Upper lobe of right lung (tissue), 1 donor: ENCODE data around the gene ETFA. TPM values are rescaled to one million over a fixed set of nuclear protein-coding genes. Genes with fewer than 3 reads are reported as not detected.
A peak's percentile ranks its signal among the peaks of the same experiment; 100 is the strongest.

Experiments
- ATAC-seq: fragments of 200-7000 bp; cut with Tn5 transposase; one replicate; pipeline ENCODE4 v1.9.1; 2020; ENCODE audit warnings: mild to moderate bottlenecking, moderate library complexity
- DNase-seq: peaks from one replicate; pipeline ENCODE4 v3.0.0-alpha.2; 2020
- H3K27ac ChIP-seq: fragments of 200-600 bp; one replicate; pipeline ENCODE4 v1.8.0; 2022
- H3K27me3 ChIP-seq: fragments of 200-600 bp; one replicate; pipeline ENCODE4 v1.8.0; 2022; ENCODE audit warnings: mild to moderate bottlenecking
- H3K36me3 ChIP-seq: fragments of 200-600 bp; one replicate; pipeline ENCODE4 v1.8.0; 2022
- H3K4me1 ChIP-seq: fragments of 200-600 bp; one replicate; pipeline ENCODE4 v1.8.0; 2022
- H3K4me3 ChIP-seq: fragments of 200-600 bp; one replicate; pipeline ENCODE4 v1.8.0; 2022; ENCODE audit warnings: mild to moderate bottlenecking
- H3K9me3 ChIP-seq: fragments of 200-600 bp; one replicate; pipeline ENCODE4 v1.8.0; 2022
- intact Hi-C: fragments of 100-400 bp; cut with DNase I; formaldehyde crosslinking; loops from one replicate; pipeline ENCODE4 v1.11.0; 2022
- total RNA-seq: library from RNA; stranded (reverse); fragmentation: NEBNext Ultra II Directional; extraction: Animal tissue kit (Norgen Biotek cat#: 25700); gene quantifications from one replicate; pipeline ENCODE4 v1.2.1, GENCODE V29; 2021
- TF ChIP-seq, protein P1 (sequence below): fragments of 200-600 bp; IDR thresholded peaks from one replicate; pipeline ENCODE4 v1.8.0; 2022; ENCODE audit warnings: antibody characterized with exemption
- donor health status: DM: no; HTN: yes; CAD: no; lungs with severe emphysema.

Gene ETFA
- total RNA-seq, 1 donor from 2014 or later, result 71.3 TPM

DNA sequence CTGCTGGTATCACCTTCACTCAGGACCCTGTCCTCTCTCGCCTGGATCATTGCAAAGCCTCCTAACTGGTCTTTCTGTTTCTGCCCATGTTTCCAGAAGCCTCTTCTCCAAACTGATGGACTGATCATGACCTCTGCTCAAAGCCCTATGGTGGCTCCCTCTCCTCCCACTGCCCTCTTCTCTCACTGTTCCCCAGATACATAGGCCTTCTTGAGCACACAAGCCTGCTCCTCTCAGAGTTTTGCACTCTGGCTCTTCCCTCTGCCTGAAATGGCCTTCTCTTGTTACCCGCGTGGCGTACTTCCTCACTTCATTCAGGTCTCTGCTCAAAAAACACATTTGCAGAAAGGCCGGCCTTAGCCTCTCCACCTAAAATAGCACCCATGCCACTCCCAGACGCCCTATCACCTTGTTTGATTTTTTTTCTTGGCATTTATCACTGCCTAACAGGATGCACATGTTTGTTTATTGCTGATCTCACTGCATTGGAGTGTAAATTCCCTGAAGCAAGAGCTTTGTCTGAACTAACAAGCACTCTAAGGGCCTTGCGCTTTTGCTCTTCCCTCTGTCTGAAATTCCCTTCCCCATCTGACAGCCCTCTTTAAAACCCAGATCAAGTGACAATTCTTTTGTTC is 1.4 kb upstream of the ETFA start:
- no peaks in the 10 kb centered on the region for H3K9me3 ChIP-seq
- no peak for ATAC-seq
- H3K36me3 ChIP-seq, result no peaks in the 10 kb centered on the region
- no peak for DNase-seq
- H3K27ac ChIP-seq, result no peak overlapping the region
- H3K4me3 ChIP-seq, result no peak overlapping the region
- TF ChIP-seq, protein P1, sequence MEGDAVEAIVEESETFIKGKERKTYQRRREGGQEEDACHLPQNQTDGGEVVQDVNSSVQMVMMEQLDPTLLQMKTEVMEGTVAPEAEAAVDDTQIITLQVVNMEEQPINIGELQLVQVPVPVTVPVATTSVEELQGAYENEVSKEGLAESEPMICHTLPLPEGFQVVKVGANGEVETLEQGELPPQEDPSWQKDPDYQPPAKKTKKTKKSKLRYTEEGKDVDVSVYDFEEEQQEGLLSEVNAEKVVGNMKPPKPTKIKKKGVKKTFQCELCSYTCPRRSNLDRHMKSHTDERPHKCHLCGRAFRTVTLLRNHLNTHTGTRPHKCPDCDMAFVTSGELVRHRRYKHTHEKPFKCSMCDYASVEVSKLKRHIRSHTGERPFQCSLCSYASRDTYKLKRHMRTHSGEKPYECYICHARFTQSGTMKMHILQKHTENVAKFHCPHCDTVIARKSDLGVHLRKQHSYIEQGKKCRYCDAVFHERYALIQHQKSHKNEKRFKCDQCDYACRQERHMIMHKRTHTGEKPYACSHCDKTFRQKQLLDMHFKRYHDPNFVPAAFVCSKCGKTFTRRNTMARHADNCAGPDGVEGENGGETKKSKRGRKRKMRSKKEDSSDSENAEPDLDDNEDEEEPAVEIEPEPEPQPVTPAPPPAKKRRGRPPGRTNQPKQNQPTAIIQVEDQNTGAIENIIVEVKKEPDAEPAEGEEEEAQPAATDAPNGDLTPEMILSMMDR, result no peak
- intact Hi-C loops, result no loop called here
- H3K4me1 ChIP-seq, result peaks cover 9% of the 10 kb centered on the region
- H3K27me3 ChIP-seq, result no peaks in the 10 kb centered on the region

DNA sequence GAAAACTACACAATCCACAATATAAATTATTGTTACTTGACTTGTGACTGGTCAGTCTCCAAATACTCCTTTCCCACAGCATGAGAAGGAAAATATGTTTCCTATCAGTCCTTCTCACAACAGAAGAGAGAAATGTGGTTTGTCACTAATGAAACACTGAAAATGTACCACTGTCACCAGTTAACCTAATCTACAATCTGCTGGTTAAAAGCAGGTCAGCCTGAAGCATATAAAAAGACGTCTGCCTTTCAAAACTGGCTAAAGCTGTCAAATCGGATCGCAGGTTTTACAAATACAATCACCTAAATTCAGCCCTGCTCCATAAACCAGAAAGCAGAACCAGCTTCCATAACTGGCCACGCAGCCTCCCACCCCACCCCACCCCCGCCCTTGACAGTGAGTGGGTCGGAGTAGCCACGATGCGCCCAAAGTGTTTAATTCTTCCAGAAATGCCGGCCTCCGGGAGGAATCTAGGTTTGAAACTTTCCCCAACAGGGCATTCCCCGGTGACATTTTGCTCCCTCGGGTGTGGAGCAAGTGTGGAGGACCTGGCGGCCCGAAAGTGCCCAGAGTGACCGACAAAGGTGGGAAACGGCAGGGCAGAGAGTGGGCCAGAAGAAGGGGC is 682 bp downstream of the ETFA start:
- no peaks in the 10 kb centered on the region for H3K36me3 ChIP-seq
- TF ChIP-seq, protein P1, result no peak
- intact Hi-C loops, result no loop called here
- peaks cover 9% of the 10 kb centered on the region for H3K4me1 ChIP-seq
- DNase-seq (no peak), ATAC-seq (peak; percentile 37)
- peak overlapping the region; percentile 91 for H3K4me3 ChIP-seq
- H3K9me3 ChIP-seq, result no peaks in the 10 kb centered on the region
- H3K27ac ChIP-seq, result peak overlapping the region; percentile 92
- H3K27me3 ChIP-seq, result no peaks in the 10 kb centered on the region

DNA sequence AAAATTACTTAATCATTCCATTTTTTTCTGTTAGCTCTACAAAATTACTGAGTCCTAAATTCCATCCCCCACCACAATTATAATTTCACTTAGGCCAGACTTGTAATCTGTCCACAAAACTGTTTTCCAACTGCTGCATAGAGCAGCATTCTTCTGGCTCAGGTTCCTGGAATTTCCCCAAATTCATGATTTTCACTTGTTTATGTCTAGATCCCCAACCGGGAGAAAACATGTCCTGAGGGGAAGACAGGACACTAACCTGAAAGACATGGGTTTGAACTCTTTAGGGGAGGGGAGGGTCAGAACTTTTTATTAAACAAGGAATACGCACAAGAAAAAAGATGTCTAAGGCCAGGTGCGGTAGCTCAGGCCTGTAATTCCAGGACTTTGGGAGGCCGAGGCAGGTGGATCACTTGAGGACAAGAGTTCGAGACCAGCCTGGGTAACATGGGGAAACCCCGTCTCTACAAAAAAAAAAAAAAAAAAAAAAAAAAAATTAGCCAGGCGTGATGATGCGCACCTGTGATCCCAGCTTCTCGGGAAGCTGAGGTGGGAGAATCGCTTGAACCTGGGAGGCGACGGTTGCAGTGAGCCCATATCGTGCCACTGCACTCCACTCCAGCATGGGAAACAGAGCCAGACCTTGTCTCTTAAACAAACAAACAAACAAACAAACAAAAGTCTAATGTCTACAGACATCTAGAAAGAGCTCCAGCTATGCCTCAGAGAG is 1.5 kb downstream of the ETFA start:
- Histone ChIP-seq H3K27me3 (no peaks in the 10 kb centered on the region), H3K27ac (no peak overlapping the region), H3K36me3 (no peaks in the 10 kb centered on the region), H3K4me1 (peaks cover 9% of the 10 kb centered on the region), H3K9me3 (no peaks in the 10 kb centered on the region), H3K4me3 (peak overlapping the region; percentile 91)
- ATAC-seq (no peak), DNase-seq (no peak)
- intact Hi-C loops, result no loop called here
- TF ChIP-seq, protein P1, result no peak

DNA sequence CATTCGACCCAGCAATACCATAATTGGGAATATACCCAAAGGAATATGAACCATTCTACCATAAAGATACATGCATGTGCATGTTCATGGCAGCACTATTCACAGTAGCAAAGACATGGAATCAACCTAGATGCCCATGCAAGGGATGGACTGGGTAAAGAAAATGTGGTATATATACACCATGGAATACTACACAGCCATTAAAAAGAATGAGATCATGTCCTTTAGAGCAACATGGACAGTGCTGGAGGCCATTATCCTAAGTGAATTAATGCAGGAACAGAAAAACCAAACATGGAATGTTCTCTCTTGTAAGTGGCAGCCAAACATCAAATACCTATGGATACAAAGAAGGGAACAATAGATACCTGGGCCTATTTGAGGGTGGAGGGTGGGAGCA is 7.4 kb downstream of the ETFA start:
- TF ChIP-seq, protein P1, result no peak
- no peaks in the 10 kb centered on the region for H3K36me3 ChIP-seq
- H3K9me3 ChIP-seq, result no peaks in the 10 kb centered on the region
- DNase-seq, result no peak
- intact Hi-C loops, result no loop called here
- no peak overlapping the region for H3K4me3 ChIP-seq
- no peaks in the 10 kb centered on the region for H3K27me3 ChIP-seq
- no peak for ATAC-seq
- H3K27ac ChIP-seq, result no peak overlapping the region
- H3K4me1 ChIP-seq, result no peaks in the 10 kb centered on the region

DNA sequence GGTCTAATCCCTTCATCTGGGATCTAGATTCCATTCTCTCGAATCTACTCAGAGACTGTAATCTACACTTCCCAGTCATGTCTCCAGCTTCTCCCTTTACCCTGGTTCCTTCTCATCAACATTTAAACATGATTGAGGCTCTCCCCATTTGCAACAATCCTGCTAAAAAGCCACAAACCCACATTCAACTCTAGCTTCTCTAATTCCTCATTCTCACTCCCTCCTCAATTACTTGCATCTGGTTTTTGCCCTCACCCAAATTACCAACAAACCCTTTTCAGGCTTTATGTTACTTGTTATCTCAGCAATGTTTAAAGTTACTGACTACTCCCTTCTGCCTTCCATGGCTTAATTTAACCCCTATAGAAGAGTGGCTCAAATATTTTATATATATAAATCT is 11.5 kb downstream of the ETFA start:
- DNase-seq (no peak), ATAC-seq (peak; percentile 27)
- intact Hi-C loops, result no loop called here
- Histone ChIP-seq H3K27me3 (no peaks in the 10 kb centered on the region), H3K4me3 (no peak overlapping the region), H3K27ac (no peak overlapping the region), H3K4me1 (no peaks in the 10 kb centered on the region), H3K9me3 (no peaks in the 10 kb centered on the region), H3K36me3 (no peaks in the 10 kb centered on the region)
- TF ChIP-seq, protein P1, result no peak
